CD14-positive monocyte (primary cell): Measurements from ENCODE around the gene CCNG2. TPM values are rescaled to one million over a fixed set of nuclear protein-coding genes. Genes with fewer than 3 reads are reported as not detected.

Experiments used
- DNase-seq, 3 donors: peaks; one replicate each; pipeline ENCODE4 v3.0.0-alpha.2; 2011 to 2022
- H2AFZ ChIP-seq: 2 replicates; pipeline ENCODE4 v1.6.0; 2012; ENCODE audit warnings: mild to moderate bottlenecking, low read depth, low read length, inconsistent platforms; ENCODE audit not compliant: insufficient read depth, poor library complexity, severe bottlenecking
- H3K27ac ChIP-seq, 2 donors: 1 replicate in 1 of 2; 2 replicates in 1 of 2; pipeline ENCODE4 v1.5.1; 2012 to 2013; ENCODE audit warnings: low read length in 2 of 2, control low read depth in 1 of 2, inconsistent platforms in 1 of 2, low read depth in 1 of 2, mild to moderate bottlenecking in 1 of 2
- H3K27me3 ChIP-seq, 2 donors: one replicate each; pipeline versions ENCODE4 v1.6.0 to v1.6.1; 2011 to 2013; ENCODE audit warnings: low read length in 2 of 2; ENCODE audit not compliant: control insufficient read depth in 2 of 2, insufficient read depth in 2 of 2
- H3K36me3 ChIP-seq, 2 donors: replicated peaks in 1 of 2; 1 replicate in 1 of 2; 2 replicates in 1 of 2; pipeline versions ENCODE4 v1.5.1 to v1.6.1; 2012 to 2013; ENCODE audit warnings: low read length in 2 of 2, control low read depth in 1 of 2, inconsistent platforms in 1 of 2, mild to moderate bottlenecking in 1 of 2; ENCODE audit not compliant: insufficient read depth in 2 of 2, control insufficient read depth in 1 of 2
- H3K4me1 ChIP-seq, 2 donors: 1 replicate in 1 of 2; 2 replicates in 1 of 2; pipeline versions ENCODE4 v1.5.1 to v1.6.1; 2012 to 2013; ENCODE audit warnings: low read length in 2 of 2, control low read depth in 1 of 2, inconsistent platforms in 1 of 2, mild to moderate bottlenecking in 1 of 2, moderate library complexity in 1 of 2; ENCODE audit not compliant: insufficient read depth in 2 of 2, control insufficient read depth in 1 of 2
- H3K4me2 ChIP-seq: replicated peaks from 2 replicates; pipeline ENCODE3; 2012; ENCODE audit warnings: low read length, moderate library complexity, mild to moderate bottlenecking; ENCODE audit not compliant: poor library complexity, severe bottlenecking; ENCODE audit errors: extremely low read depth
- H3K4me3 ChIP-seq, 3 experiments: fragments of 200-600 bp in 1 of 3; sonication (generic) in 1 of 3; replicated peaks in 1 of 3; 1 replicate in 2 of 3; 2 replicates in 1 of 3; pipeline ENCODE4 v1.5.1; 2011 to 2013; ENCODE audit warnings: low read length in 3 of 3, mild to moderate bottlenecking in 3 of 3, control low read depth in 2 of 3, low read depth in 2 of 3, inconsistent platforms in 1 of 3, moderate library complexity in 1 of 3
- H3K79me2 ChIP-seq: 2 replicates; pipeline ENCODE4 v1.6.0; 2012; ENCODE audit warnings: mild to moderate bottlenecking, control low read depth, inconsistent platforms, low read length, moderate library complexity; ENCODE audit not compliant: insufficient read depth
- H3K9ac ChIP-seq: 2 replicates; pipeline ENCODE4 v1.6.0; 2017; ENCODE audit warnings: low read length, mild to moderate bottlenecking; ENCODE audit not compliant: insufficient read depth, poor library complexity, severe bottlenecking
- H3K9me3 ChIP-seq, 2 donors: replicated peaks in 1 of 2; 1 replicate in 1 of 2; 2 replicates in 1 of 2; pipeline versions ENCODE4 v1.5.1 to v1.6.1; 2012 to 2013; ENCODE audit warnings: low read length in 2 of 2, control low read depth in 1 of 2; ENCODE audit not compliant: control insufficient read depth in 1 of 2, insufficient read depth in 1 of 2
- H4K20me1 ChIP-seq: 2 replicates; pipeline ENCODE4 v1.6.0; 2012; ENCODE audit warnings: mild to moderate bottlenecking, low read length, control low read depth, moderate library complexity; ENCODE audit not compliant: insufficient read depth
- H3K27ac Mint-ChIP-seq, 7 donors: one replicate each; pipeline ENCODE4 v1.8.0; 2020; ENCODE audit warnings: mild to moderate bottlenecking in 7 of 7, mixed read lengths in 7 of 7, moderate library complexity in 6 of 7, inconsistent platforms in 2 of 7
- H3K27me3 Mint-ChIP-seq, 3 donors: one replicate each; pipeline ENCODE4 v1.8.0; 2021 to 2022; ENCODE audit warnings: low read depth in 3 of 3, mild to moderate bottlenecking in 3 of 3, mixed read lengths in 3 of 3, moderate library complexity in 3 of 3, inconsistent platforms in 1 of 3
- H3K36me3 Mint-ChIP-seq, 2 donors: one replicate each; pipeline ENCODE4 v1.8.0; 2020; ENCODE audit warnings: mixed read lengths in 2 of 2, inconsistent platforms in 1 of 2, mild to moderate bottlenecking in 1 of 2
- H3K4me1 Mint-ChIP-seq: one replicate; pipeline ENCODE4 v1.8.0; 2020; ENCODE audit warnings: mild to moderate bottlenecking, mixed read lengths
- H3K4me3 Mint-ChIP-seq, 2 donors: one replicate each; pipeline ENCODE4 v1.8.0; 2020; ENCODE audit warnings: mild to moderate bottlenecking in 2 of 2, mixed read lengths in 2 of 2, moderate library complexity in 1 of 2
- H3K9me3 Mint-ChIP-seq, 7 donors: one replicate each; pipeline ENCODE4 v1.8.0; 2020 to 2022; ENCODE audit warnings: mixed read lengths in 7 of 7, mild to moderate bottlenecking in 6 of 7, moderate library complexity in 6 of 7, inconsistent platforms in 2 of 7
- WGBS: methylation state at CpG from one replicate; pipeline ENCODE4 v1.1.5; 2013; ENCODE audit warnings: missing lambda C conversion rate; ENCODE audit not compliant: insufficient coverage; 5-methylcytosine and 5-hydroxymethylcytosine counted together
- intact Hi-C, 2 donors: fragments of 100-400 bp; cut with micrococcal nuclease; formaldehyde crosslinking; loops; one replicate each; pipeline versions ENCODE4 v1.15.0 to v1.15.1; 2023
- polyA plus RNA-seq, 3 donors: library from polyadenylated mRNA; depleted of rRNA in 1 of 3; unstranded in 2 of 3; stranded (reverse) in 1 of 3; fragments of 300-500 nt in 2 of 3; fragments of >200 nt in 1 of 3; fragmentation: Illumina TruSeq in 2 of 3; gene quantifications; 1 replicate in 2 of 3; 2 replicates in 1 of 3; pipeline ENCODE4 v1.2.3, GENCODE V29; 2012 to 2021
- TF ChIP-seq, protein P1 (sequence below): fragments of 200-600 bp; IDR thresholded peaks from one replicate; pipeline ENCODE4 v1.8.0; 2022; ENCODE audit warnings: antibody characterized with exemption, mild to moderate bottlenecking

Gene CCNG2
- polyA plus RNA-seq, 3 donors: 17.6 to 26.4 (median 23.3) TPM

DNA sequence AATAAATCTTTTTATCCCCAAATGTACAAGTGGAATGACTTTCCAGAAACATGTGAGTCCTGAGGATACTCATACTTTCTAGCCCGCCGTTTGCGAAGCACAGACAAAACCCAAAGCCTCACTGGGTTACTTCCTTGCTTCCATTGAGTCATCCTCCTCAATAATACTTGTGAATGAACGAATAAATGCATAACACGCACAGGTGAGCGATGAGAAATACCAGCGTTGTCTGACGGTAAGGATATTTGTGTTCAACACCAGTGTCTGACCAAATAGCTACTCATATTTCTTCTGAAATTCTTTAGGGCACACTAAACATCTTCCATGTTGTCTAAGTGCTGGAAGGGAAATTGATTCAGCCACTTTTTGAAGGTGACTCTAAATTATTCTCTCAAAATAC, 36.0 kb downstream of the CCNG2 start:
- Histone ChIP-seq H3K4me1 (peaks cover 20% of the 10 kb centered on the region in 2 donors), H3K36me3 (no peaks in the 10 kb centered on the region), H2AFZ (peak overlapping the region; percentile 68), H3K9me3 (no peaks in the 10 kb centered on the region), H3K79me2 (no peaks in the 10 kb centered on the region), H3K4me3 (peak overlapping the region in 1 of 3 experiments; percentile 79), H3K27ac (peak overlapping the region in 1 of 2 donors; percentile 79), H3K9ac (no peak overlapping the region), H3K27me3 (no peaks in the 10 kb centered on the region), H3K4me2 (peak overlapping the region; percentile 71), H4K20me1 (no peaks in the 10 kb centered on the region)
- TF ChIP-seq, protein P1, sequence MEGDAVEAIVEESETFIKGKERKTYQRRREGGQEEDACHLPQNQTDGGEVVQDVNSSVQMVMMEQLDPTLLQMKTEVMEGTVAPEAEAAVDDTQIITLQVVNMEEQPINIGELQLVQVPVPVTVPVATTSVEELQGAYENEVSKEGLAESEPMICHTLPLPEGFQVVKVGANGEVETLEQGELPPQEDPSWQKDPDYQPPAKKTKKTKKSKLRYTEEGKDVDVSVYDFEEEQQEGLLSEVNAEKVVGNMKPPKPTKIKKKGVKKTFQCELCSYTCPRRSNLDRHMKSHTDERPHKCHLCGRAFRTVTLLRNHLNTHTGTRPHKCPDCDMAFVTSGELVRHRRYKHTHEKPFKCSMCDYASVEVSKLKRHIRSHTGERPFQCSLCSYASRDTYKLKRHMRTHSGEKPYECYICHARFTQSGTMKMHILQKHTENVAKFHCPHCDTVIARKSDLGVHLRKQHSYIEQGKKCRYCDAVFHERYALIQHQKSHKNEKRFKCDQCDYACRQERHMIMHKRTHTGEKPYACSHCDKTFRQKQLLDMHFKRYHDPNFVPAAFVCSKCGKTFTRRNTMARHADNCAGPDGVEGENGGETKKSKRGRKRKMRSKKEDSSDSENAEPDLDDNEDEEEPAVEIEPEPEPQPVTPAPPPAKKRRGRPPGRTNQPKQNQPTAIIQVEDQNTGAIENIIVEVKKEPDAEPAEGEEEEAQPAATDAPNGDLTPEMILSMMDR: no peak
- intact Hi-C loops: loop anchor here (5.0 kb wide), 2 partner anchors 36 to 116 kb away; partner anchors contain the start of genes CCNG2 (in 1 of the 2) and CCNI (in 1 of the 2)
- 87% methylated on average over 8 of the region's 8 CpGs for WGBS
- no peaks in the 10 kb centered on the region for H3K9me3 Mint-ChIP-seq
- peak overlapping the region; percentile 99 for H3K4me3 Mint-ChIP-seq
- H3K27ac Mint-ChIP-seq: peak overlapping the region in 5 of 7 donors; percentile 94 to 99 (median 98)
- no peak for DNase-seq
- H3K27me3 Mint-ChIP-seq: peaks cover 0 to 3% (median under 1%) of the 10 kb centered on the region in 3 donors
- no peaks in the 10 kb centered on the region for H3K36me3 Mint-ChIP-seq
- H3K4me1 Mint-ChIP-seq: peaks cover 31% of the 10 kb centered on the region

GRCh38 chr4:77193511-77194102, 36.6 kb downstream of the CCNG2 start:
- 0% methylated on average over 17 of the region's 17 CpGs for WGBS
- Histone ChIP-seq H2AFZ (peak overlapping the region; percentile 68), H3K27ac (peak overlapping the region; percentile 79 to 80), H3K4me1 (peaks cover 20% of the 10 kb centered on the region in 2 donors), H3K27me3 (no peaks in the 10 kb centered on the region), H3K4me2 (peak overlapping the region; percentile 71), H3K79me2 (no peaks in the 10 kb centered on the region), H3K9me3 (no peaks in the 10 kb centered on the region), H3K36me3 (no peaks in the 10 kb centered on the region), H4K20me1 (no peaks in the 10 kb centered on the region), H3K4me3 (peak overlapping the region; percentile 59 to 79 (median 78)), H3K9ac (peak overlapping the region; percentile 56)
- peak; percentile 62 to 81 (median 75) for DNase-seq
- no peaks in the 10 kb centered on the region for H3K9me3 Mint-ChIP-seq
- TF ChIP-seq, protein P1: no peak
- H3K36me3 Mint-ChIP-seq: no peaks in the 10 kb centered on the region
- H3K27me3 Mint-ChIP-seq: peaks cover 0 to 3% (median 2%) of the 10 kb centered on the region in 3 donors
- peak overlapping the region; percentile 94 to 99 (median 98) for H3K27ac Mint-ChIP-seq
- intact Hi-C loops: loop anchor here (5.0 kb wide), 2 partner anchors 36 to 116 kb away; partner anchors contain the start of genes CCNG2 (in 1 of the 2) and CCNI (in 1 of the 2)
- peaks cover 31% of the 10 kb centered on the region for H3K4me1 Mint-ChIP-seq
- peak overlapping the region; percentile 99 for H3K4me3 Mint-ChIP-seq
